Endothelial cell of umbilical vein (primary cell): ENCODE results near the gene MAMSTR. TPM values are rescaled to one million over a fixed set of nuclear protein-coding genes. Genes with fewer than 3 reads are reported as not detected.

Experiments
- BruUV-seq: library from RNA; stranded (reverse); fragments of 400-500 nt; replicated peaks from 2 replicates; lab custom pipeline; 2021; lab: Mats Ljungman, UMichigan
- CTCF ChIA-PET: fragments of 300-600, 350-600 bp; sonication (Branson Sonifier 250); formaldehyde crosslinking; loops from one replicate; lab custom pipeline; 2021; ENCODE audit warnings: antibody characterized with exemption, inconsistent platforms; lab: Charles Lee
- POLR2A ChIA-PET: fragments of 300-600, 350-600 bp; sonication (Branson Sonifier 250); formaldehyde crosslinking; loops from one replicate; lab custom pipeline; 2021; ENCODE audit warnings: antibody characterized with exemption, inconsistent platforms; lab: Charles Lee
- DNase-seq: peaks from one replicate; pipeline ENCODE4 v3.0.0-alpha.2; 2011; ENCODE audit warnings: low read depth, low spot score
- FAIRE-seq: peaks from 2 replicates; lab custom pipeline; 2011; peaks lifted over from hg19 to GRCh38; lab: Jason Lieb, UNC
- H2AFZ ChIP-seq: 2 replicates; pipeline ENCODE4 v1.6.0; 2012; ENCODE audit warnings: low read depth, low read length, control low read depth, inconsistent platforms
- H3K27ac ChIP-seq: 2 replicates; pipeline ENCODE4 v1.5.1; 2011; ENCODE audit warnings: low read depth, mild to moderate bottlenecking, control low read depth, low read length, moderate library complexity; ENCODE audit not compliant: insufficient read depth
- H3K27me3 ChIP-seq, 2 experiments: 2 replicates each; pipeline versions ENCODE4 v1.6.0 to v1.6.1; 2011; ENCODE audit warnings: low read length in 2 of 2, mixed read lengths in 1 of 2; ENCODE audit not compliant: control insufficient read depth in 2 of 2, insufficient read depth in 2 of 2
- H3K36me3 ChIP-seq, 2 experiments: 2 replicates in 1 of 2; 3 replicates in 1 of 2; pipeline ENCODE4 v1.5.1; 2011; ENCODE audit warnings: low read length in 2 of 2, mild to moderate bottlenecking in 1 of 2, moderate library complexity in 1 of 2; ENCODE audit not compliant: control insufficient read depth in 2 of 2, insufficient read depth in 2 of 2; ENCODE audit errors: extremely low read depth in 1 of 2
- H3K4me1 ChIP-seq: 3 replicates; pipeline ENCODE4 v1.5.1; 2011; ENCODE audit warnings: mild to moderate bottlenecking, low read length; ENCODE audit not compliant: control insufficient read depth, insufficient read depth; ENCODE audit errors: extremely low read depth
- H3K4me2 ChIP-seq: 2 replicates; pipeline ENCODE4 v1.6.1; 2011; ENCODE audit warnings: low read length, control low read depth, mixed read lengths; ENCODE audit not compliant: insufficient read depth
- H3K4me3 ChIP-seq, 3 experiments: fragments of 200-600 bp in 1 of 3; sonication (generic), shearing (Covaris generic) in 1 of 3; replicated peaks in 1 of 3; 2 replicates each; pipeline ENCODE4 v1.5.1; 2011 to 2016; ENCODE audit warnings: control low read depth in 3 of 3, low read length in 3 of 3, mild to moderate bottlenecking in 2 of 3, inconsistent platforms in 1 of 3, low read depth in 1 of 3, moderate library complexity in 1 of 3; ENCODE audit not compliant: insufficient read depth in 1 of 3
- H3K79me2 ChIP-seq: 2 replicates; pipeline ENCODE4 v1.6.0; 2012; ENCODE audit warnings: low read length, inconsistent platforms; ENCODE audit not compliant: control insufficient read depth, insufficient read depth
- H3K9ac ChIP-seq: replicated peaks from 2 replicates; pipeline ENCODE3; 2011; ENCODE audit warnings: low read length, control low read depth; ENCODE audit not compliant: insufficient read depth; ENCODE audit errors: extremely low read depth
- H3K9me1 ChIP-seq: replicated peaks from 3 replicates; pipeline ENCODE4 v1.6.0; 2011; ENCODE audit warnings: mild to moderate bottlenecking, low read length; ENCODE audit not compliant: control insufficient read depth, insufficient read depth; ENCODE audit errors: extremely low read depth
- H3K9me3 ChIP-seq: replicated peaks from 2 replicates; pipeline ENCODE4 v1.5.1; 2012; ENCODE audit warnings: low read length, inconsistent platforms; ENCODE audit not compliant: control insufficient read depth, insufficient read depth
- H4K20me1 ChIP-seq: replicated peaks from 2 replicates; pipeline ENCODE3; 2011; ENCODE audit warnings: mild to moderate bottlenecking, low read length; ENCODE audit not compliant: control insufficient read depth, insufficient read depth; ENCODE audit errors: extremely low read depth
- EZH2 ChIP-seq: IDR thresholded peaks from 2 replicates; pipeline ENCODE4 v1.6.1; 2012; ENCODE audit warnings: borderline replicate concordance, low read depth, mild to moderate bottlenecking, moderate library complexity, low read length, inconsistent platforms; ENCODE audit not compliant: severe bottlenecking
- FOS ChIP-seq: IDR thresholded peaks from 2 replicates; pipeline ENCODE4 v1.6.1; 2011; ENCODE audit warnings: mild to moderate bottlenecking, low read length, moderate library complexity, borderline replicate concordance; ENCODE audit not compliant: insufficient read depth
- GATA2 ChIP-seq: IDR thresholded peaks from 2 replicates; pipeline ENCODE4 v1.7.0; 2011; ENCODE audit warnings: low read depth, mild to moderate bottlenecking, moderate library complexity, mixed read lengths, low read length; ENCODE audit not compliant: insufficient read length, insufficient read depth
- JUN ChIP-seq: IDR thresholded peaks from 2 replicates; pipeline ENCODE4 v1.6.1; 2011; ENCODE audit warnings: borderline replicate concordance, low read depth; ENCODE audit not compliant: insufficient read length, insufficient read depth
- MYC ChIP-seq: IDR thresholded peaks from one replicate; pipeline ENCODE4 v1.6.1; 2011; ENCODE audit warnings: mild to moderate bottlenecking, low read depth, low read length
- POLR2A ChIP-seq: IDR thresholded peaks from 2 replicates; pipeline ENCODE4 v1.6.1; 2012; ENCODE audit warnings: low read depth, mild to moderate bottlenecking, control low read depth, low read length
- POLR2AphosphoS5 ChIP-seq: IDR thresholded peaks from 2 replicates; pipeline ENCODE4 v1.6.1; 2012; ENCODE audit warnings: low read depth, mild to moderate bottlenecking, control low read depth, low read length, moderate library complexity; ENCODE audit not compliant: insufficient read depth
- dilution Hi-C: fragments of 300-500 bp; cut with MboI; formaldehyde crosslinking; loops from one replicate; pipeline ENCODE4 v1.15.0; 2019; ENCODE audit warnings: low sequenced_read_pairs; ENCODE audit not compliant: extremely low pct_ligation_motif_present
- intact Hi-C: fragments of 100-400 bp; cut with micrococcal nuclease; formaldehyde crosslinking; loops from one replicate; pipeline ENCODE4 v1.10.0; 2022
- polyA plus RNA-seq, 4 experiments: library from polyadenylated mRNA; depleted of rRNA in 3 of 4; stranded (reverse) in 3 of 4; unstranded in 1 of 4; fragments of >200 nt; gene quantifications; 2 replicates each; pipeline versions ENCODE4 v1.2.1 to v1.2.3, GENCODE V29; 2011 to 2012; ENCODE audit warnings: missing spikeins in 1 of 4
- total RNA-seq: library from RNA; stranded (reverse); gene quantifications from 2 replicates; pipeline ENCODE4 v1.2.3, GENCODE V29; 2021
- TF ChIP-seq, protein P1 (sequence below): IDR thresholded peaks from 2 replicates; pipeline ENCODE4 v1.6.1; 2011; ENCODE audit not compliant: insufficient read depth, insufficient read length
- TF ChIP-seq, protein P2 (sequence below), 2 donors: IDR thresholded peaks; 1 replicate in 1 of 2; 2 replicates in 1 of 2; pipeline ENCODE4 v1.5.1; 2011; ENCODE audit warnings: low read length in 2 of 2, mild to moderate bottlenecking in 2 of 2, moderate library complexity in 2 of 2, control low read depth in 1 of 2, inconsistent platforms in 1 of 2, low read depth in 1 of 2; ENCODE audit not compliant: insufficient read depth in 1 of 2; ENCODE audit errors: extremely low read depth in 1 of 2

MAMSTR gene
- total and polyA plus RNA-seq, 2 donors (not counting 3 experiments of a cell fraction or from before 2014, with no cell fraction given) = 0.57 to 0.84 TPM

DNA sequence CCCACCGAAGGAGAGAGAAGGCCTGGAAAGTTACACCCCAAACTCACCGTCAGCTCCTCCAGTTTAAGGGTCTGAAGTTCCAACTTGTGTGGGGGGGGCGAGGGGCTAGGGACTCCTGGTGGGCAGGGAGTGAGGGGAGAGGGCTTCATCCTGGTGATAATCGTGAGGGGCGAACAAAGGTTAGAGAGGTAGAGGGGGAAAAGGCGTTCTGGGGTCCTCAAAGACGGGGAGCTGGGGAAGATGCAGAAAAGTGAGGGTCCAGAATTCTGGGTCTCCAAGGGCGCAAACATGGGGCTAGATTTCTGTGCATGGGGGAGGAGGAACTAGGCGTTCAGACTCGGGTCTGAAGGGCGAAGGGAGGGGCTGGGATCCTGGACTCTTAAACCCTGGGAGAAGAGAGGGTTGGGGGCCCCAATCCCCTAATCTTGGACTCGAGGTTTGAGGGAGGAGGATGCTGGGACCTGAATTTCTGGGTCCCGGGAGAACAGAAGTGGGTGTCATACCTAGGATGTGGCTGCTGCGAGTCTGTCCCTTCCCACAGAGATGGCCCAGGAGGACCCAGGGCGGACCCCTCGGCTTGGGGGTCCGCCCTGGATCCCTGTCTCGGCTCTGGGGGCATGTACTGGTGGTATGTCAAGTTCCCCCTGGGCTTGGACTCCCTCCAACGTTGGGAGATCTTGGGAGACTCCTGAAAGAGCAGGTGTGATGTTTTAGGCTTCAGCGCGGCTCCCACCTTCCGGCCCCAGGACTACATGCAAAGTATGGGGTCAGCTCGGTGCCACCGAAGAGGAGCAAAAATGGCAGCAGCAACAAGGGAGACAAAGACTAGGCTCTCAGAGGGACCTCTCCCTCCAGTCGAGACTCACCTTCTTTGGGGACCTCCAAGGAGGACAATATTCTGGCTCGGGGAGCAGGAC lies 4.5 kb downstream of the MAMSTR start:
- dilution Hi-C loops = no loop called here
- Histone ChIP-seq H3K4me2 (peak overlapping the region; percentile 72), H3K27me3 (no peaks in the 10 kb centered on the region), H4K20me1 (no peaks in the 10 kb centered on the region), H2AFZ (peak overlapping the region; percentile 69), H3K4me3 (peak overlapping the region; percentile 31 to 43 (median 41)), H3K36me3 (no peaks in the 10 kb centered on the region), H3K9me1 (no peaks in the 10 kb centered on the region), H3K27ac (peak overlapping the region; percentile 52), H3K9me3 (no peaks in the 10 kb centered on the region), H3K79me2 (no peaks in the 10 kb centered on the region), H3K4me1 (peaks cover 15% of the 10 kb centered on the region), H3K9ac (peak overlapping the region; percentile 76)
- TF ChIP-seq, protein P1, sequence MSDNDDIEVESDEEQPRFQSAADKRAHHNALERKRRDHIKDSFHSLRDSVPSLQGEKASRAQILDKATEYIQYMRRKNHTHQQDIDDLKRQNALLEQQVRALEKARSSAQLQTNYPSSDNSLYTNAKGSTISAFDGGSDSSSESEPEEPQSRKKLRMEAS = no peak
- TF ChIP-seq EZH2 (no peak), POLR2AphosphoS5 (no peak), FOS (no peak), GATA2 (no peak), JUN (no peak), MYC (no peak), POLR2A (no peak)
- TF ChIP-seq, protein P2, sequence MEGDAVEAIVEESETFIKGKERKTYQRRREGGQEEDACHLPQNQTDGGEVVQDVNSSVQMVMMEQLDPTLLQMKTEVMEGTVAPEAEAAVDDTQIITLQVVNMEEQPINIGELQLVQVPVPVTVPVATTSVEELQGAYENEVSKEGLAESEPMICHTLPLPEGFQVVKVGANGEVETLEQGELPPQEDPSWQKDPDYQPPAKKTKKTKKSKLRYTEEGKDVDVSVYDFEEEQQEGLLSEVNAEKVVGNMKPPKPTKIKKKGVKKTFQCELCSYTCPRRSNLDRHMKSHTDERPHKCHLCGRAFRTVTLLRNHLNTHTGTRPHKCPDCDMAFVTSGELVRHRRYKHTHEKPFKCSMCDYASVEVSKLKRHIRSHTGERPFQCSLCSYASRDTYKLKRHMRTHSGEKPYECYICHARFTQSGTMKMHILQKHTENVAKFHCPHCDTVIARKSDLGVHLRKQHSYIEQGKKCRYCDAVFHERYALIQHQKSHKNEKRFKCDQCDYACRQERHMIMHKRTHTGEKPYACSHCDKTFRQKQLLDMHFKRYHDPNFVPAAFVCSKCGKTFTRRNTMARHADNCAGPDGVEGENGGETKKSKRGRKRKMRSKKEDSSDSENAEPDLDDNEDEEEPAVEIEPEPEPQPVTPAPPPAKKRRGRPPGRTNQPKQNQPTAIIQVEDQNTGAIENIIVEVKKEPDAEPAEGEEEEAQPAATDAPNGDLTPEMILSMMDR (IDR thresholded peaks at IDR 0.05; ENCODE audit: extremely low read depth in 1 of 2, insufficient read depth in 1 of 2, low read depth in 1 of 2, low read length in 2 of 2) = no peak
- CTCF ChIA-PET = interaction anchor here (1.0 to 3.9 kb wide), 6 partner anchors 10 to 69 kb away, joined by 5 to 29 read pairs (median 16); partner anchors contain the start of gene CA11
- intact Hi-C loops = loop anchor here (1.0 kb wide), 4 partner anchors 10 to 69 kb away; partner anchors contain the start of genes CA11 and RASIP1
- no TSS peak for BruUV-seq
- POLR2A ChIA-PET = no interaction called here
- DNase-seq = peak; percentile 22
- no peak for FAIRE-seq
